Epithelial cell of proximal tubule (primary cell): ENCODE measurements around the gene NUP210L. TPM values are rescaled to one million over a fixed set of nuclear protein-coding genes. Genes with fewer than 3 reads are reported as not detected.

Source experiments
- DNase-seq: peaks from one replicate; pipeline ENCODE4 v3.0.0-alpha.2; 2011; ENCODE audit warnings: low read depth
- H3K4me3 ChIP-seq: 2 replicates; pipeline ENCODE4 v1.5.1; 2011; ENCODE audit warnings: low read depth, mild to moderate bottlenecking, low read length
- CTCF ChIP-seq: conservative IDR thresholded peaks from 2 replicates; pipeline ENCODE4 v1.5.1; 2012; ENCODE audit warnings: low read depth, mild to moderate bottlenecking, low read length
- total RNA-seq: library from RNA; depleted of rRNA; stranded (reverse); fragments of >200 nt; gene quantifications from 2 replicates; pipeline ENCODE4 v1.2.3, GENCODE V29; 2015

NUP210L gene
- total RNA-seq, 1 donor from 2014 or later, result not detected

DNA sequence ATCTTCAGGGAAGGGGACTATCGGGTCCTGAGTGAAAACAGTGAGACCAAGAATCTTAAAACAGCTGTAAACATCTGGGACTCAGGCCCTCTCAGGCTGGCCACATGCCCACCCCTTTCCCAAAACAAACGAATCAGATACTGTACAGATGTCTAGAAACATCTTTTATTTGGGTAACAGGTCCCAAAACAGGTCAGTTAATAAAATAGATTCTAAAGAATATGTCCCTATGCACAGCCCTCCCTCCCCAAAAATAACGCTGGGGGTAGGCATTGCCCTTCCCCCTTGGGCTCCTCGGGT is 196.0 kb downstream of the NUP210L start:
- H3K4me3 ChIP-seq, result peak overlapping the region; percentile 39
- DNase-seq, result no peak
- TF ChIP-seq CTCF, result no peak

- TF ChIP-seq CTCF, result peak; percentile 6
- peak; percentile 81 for DNase-seq
- H3K4me3 ChIP-seq, result peak within 1 kb of the TSS; percentile 96
Observed at GRCh38 chr1:153958111-153958960, 196.5 kb downstream of the NUP210L start, which contains the start of gene CRTC2. TSS of gene CRTC2 (minus strand) at chr1:153958612. CDS start at chr1:153958497, 115 bp downstream.

DNA sequence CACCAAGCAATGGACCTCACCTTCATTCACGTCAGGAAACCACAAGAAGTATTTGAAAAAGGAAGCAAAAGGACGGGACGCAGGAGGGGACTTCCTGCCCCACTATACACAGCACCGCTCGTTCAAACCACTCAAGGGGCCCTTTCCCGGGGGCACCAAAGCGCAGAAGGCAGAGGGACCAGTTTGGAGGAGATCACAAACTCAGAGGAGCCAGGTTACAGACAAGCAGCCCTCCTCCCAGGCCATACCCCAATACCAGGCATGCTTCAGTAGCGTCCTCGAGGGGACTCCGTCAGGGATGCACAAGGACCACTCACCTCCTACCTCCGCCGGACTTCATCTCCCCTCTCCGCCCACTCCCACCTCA is 197.1 kb downstream of the NUP210L start:
- peak overlapping the region; percentile 96 for H3K4me3 ChIP-seq
- no peak for TF ChIP-seq CTCF
- no peak for DNase-seq

DNA sequence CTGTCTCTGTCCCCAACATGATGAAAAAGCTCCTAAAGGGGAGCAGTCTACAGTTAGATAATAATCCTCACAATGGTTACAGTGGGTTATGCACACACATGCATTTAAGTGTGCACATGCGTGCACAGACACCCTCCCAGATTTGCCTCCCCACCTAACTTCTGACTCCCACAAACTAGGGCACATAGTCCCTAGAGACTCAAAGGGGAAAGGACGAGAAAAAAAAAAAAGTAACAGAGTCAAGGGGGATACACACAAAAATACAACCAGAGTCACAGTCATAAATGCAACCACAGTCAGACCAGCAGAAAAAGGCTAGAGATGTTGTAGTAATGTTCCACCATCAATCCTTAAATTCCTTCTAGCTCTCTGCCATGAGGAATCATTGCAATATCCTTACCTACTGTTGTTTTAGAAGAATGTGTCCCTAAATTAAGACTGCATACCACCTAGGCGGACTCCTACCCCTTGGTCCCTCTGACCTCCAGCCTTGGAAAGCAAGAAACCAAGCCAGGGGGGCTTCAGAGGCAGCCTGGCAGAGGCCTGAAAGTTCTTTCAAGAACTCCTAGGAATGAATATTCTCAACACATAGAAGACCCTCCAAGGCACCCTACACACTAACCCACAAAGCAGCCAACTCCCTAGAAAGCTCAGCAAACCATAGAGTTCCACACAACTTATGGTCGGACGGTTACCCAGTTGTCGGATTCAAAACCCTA is 197.7 kb downstream of the NUP210L start:
- DNase-seq, result no peak
- no peak for TF ChIP-seq CTCF
- H3K4me3 ChIP-seq, result peak overlapping the region; percentile 96

- no peak for TF ChIP-seq CTCF
- no peak for DNase-seq
- no peak overlapping the region for H3K4me3 ChIP-seq
Observed at GRCh38 chr1:153954826-153955225, 200.0 kb downstream of the NUP210L start.

- H3K4me3 ChIP-seq, result no peak overlapping the region
- no peak for TF ChIP-seq CTCF
- no peak for DNase-seq
Observed at GRCh38 chr1:153953859-153954365, 201.0 kb downstream of the NUP210L start.
